H1 (cell line): Measurements from ENCODE around the gene EDN1. TPM values are rescaled to one million over a fixed set of nuclear protein-coding genes. Genes with fewer than 3 reads are reported as not detected.

Source experiments
- CEBPB ChIP-seq: IDR thresholded peaks from 2 replicates; pipeline ENCODE4 v1.6.1; 2012; ENCODE audit warnings: low read depth, low read length
- KDM5A ChIP-seq: fragments of 200-600 bp; IDR thresholded peaks from 2 replicates; pipeline ENCODE4 v1.7.1; 2012; ENCODE audit warnings: mild to moderate bottlenecking, low read length, inconsistent platforms, mixed read lengths
- SP2 ChIP-seq: IDR thresholded peaks from 2 replicates; pipeline ENCODE4 v1.6.1; 2012; ENCODE audit warnings: mild to moderate bottlenecking, low read length, inconsistent platforms
- SP4 ChIP-seq: IDR thresholded peaks from 2 replicates; pipeline ENCODE4 v1.6.1; 2012; ENCODE audit warnings: low read length, inconsistent platforms
- polyA plus RNA-seq, 7 experiments: library from polyadenylated mRNA; depleted of rRNA in 3 of 7; stranded (reverse) in 5 of 7; unstranded in 2 of 7; fragments of >200 nt in 5 of 7; fragments of 200-250 nt in 2 of 7; gene quantifications; 1 replicate in 5 of 7; 2 replicates in 1 of 7; 4 replicates in 1 of 7; pipeline versions ENCODE4 v1.2.1 to v1.2.3, GENCODE V29; 2011 to 2013; ENCODE audit warnings: missing spikeins in 2 of 7, mixed read lengths in 2 of 7
- total RNA-seq: library from RNA; stranded (reverse); fragmentation: NEBNext Ultra II Directional; extraction: Animal tissue kit (Norgen Biotek cat#: 25700); gene quantifications from 2 replicates; pipeline ENCODE4 v1.2.1, GENCODE V29; 2021

The EDN1 gene
- total and polyA plus RNA-seq, 2 of the 8 experiments (the other 6 are each of a cell fraction or from before 2014, with no cell fraction given) = 0.23 to 1.1 TPM

GRCh38 chr6:12245360-12245759 is 44.8 kb upstream of the EDN1 start (continued):
- TF ChIP-seq SP4 = no peak
- no peak for TF ChIP-seq CEBPB
- no peak for TF ChIP-seq KDM5A
- TF ChIP-seq SP2 = no peak
- TF ChIP-seq, all 59 proteins: peak for 0
